A673 (cell line): ENCODE measurements around the gene XPOT. TPM values are rescaled to one million over a fixed set of nuclear protein-coding genes. Genes with fewer than 3 reads are reported as not detected.

Source experiments
- BruUV-seq: library from RNA; stranded (reverse); fragments of 400-500 nt; replicated peaks from 2 replicates; lab custom pipeline; 2021; lab: Mats Ljungman, UMichigan
- CTCF ChIA-PET: fragments of 300-600 bp; sonication (Branson Sonifier 250); formaldehyde crosslinking; loops from one replicate; lab custom pipeline; 2022; ENCODE audit warnings: antibody characterized with exemption; lab: Charles Lee
- POLR2A ChIA-PET: fragments of 300-600 bp; sonication (Branson Sonifier 250); formaldehyde crosslinking; loops from one replicate; lab custom pipeline; 2022; ENCODE audit warnings: antibody characterized with exemption; ENCODE audit not compliant: low non-redundant PET; lab: Charles Lee
- DNase-seq: peaks from one replicate; pipeline ENCODE4 v3.0.0-alpha.2; 2015; ENCODE audit warnings: low spot score
- H3K27ac ChIP-seq: fragments of 200-600 bp; sonication (generic); 2 replicates; pipeline ENCODE4 v1.5.1; 2016; ENCODE audit warnings: mixed run types, low read depth, mild to moderate bottlenecking, mixed read lengths, antibody characterized with exemption, low read length; ENCODE audit not compliant: poor library complexity, severe bottlenecking
- H3K27me3 ChIP-seq: fragments of 200-600 bp; sonication (generic); replicated peaks from 2 replicates; pipeline ENCODE4 v1.6.1; 2017; ENCODE audit warnings: mixed run types, low read depth, mild to moderate bottlenecking, mixed read lengths, antibody characterized with exemption, low read length; ENCODE audit not compliant: insufficient read depth, poor library complexity
- H3K36me3 ChIP-seq: fragments of 200-600 bp; sonication (generic); 2 replicates; pipeline ENCODE4 v1.6.1; 2016; ENCODE audit warnings: mixed run types, mild to moderate bottlenecking, mixed read lengths, antibody characterized with exemption, low read length; ENCODE audit not compliant: insufficient read depth, poor library complexity, severe bottlenecking
- H3K4me1 ChIP-seq: fragments of 200-600 bp; sonication (generic); 2 replicates; pipeline ENCODE4 v1.6.1; 2017; ENCODE audit warnings: mixed run types, mild to moderate bottlenecking, mixed read lengths, antibody characterized with exemption, low read length; ENCODE audit not compliant: insufficient read depth, poor library complexity, severe bottlenecking
- H3K4me3 ChIP-seq: fragments of 200-600 bp; sonication (generic); 2 replicates; pipeline ENCODE4 v1.5.1; 2016; ENCODE audit warnings: low read depth, mixed run types, mild to moderate bottlenecking, mixed read lengths, low read length; ENCODE audit not compliant: poor library complexity, severe bottlenecking
- H3K9me3 ChIP-seq: fragments of 200-600 bp; sonication (generic); 2 replicates; pipeline ENCODE4 v1.6.1; 2016; ENCODE audit warnings: mixed run types, low read depth, mild to moderate bottlenecking, mixed read lengths, antibody characterized with exemption, low read length; ENCODE audit not compliant: poor library complexity, severe bottlenecking
- CTCF ChIP-seq: fragments of 300-800, 200-600 bp; sonication (generic); conservative IDR thresholded peaks from 2 replicates; pipeline ENCODE4 v1.5.1; 2017; ENCODE audit warnings: low read depth, mild to moderate bottlenecking, antibody characterized with exemption, low read length, moderate library complexity, mixed read lengths
- EZH2 ChIP-seq: fragments of 200-600 bp; sonication (generic); IDR thresholded peaks from 2 replicates; pipeline ENCODE4 v1.6.1; 2017; ENCODE audit warnings: borderline replicate concordance, low read depth, mild to moderate bottlenecking, mixed read lengths, antibody characterized with exemption, low read length; ENCODE audit not compliant: poor library complexity, severe bottlenecking
- intact Hi-C: fragments of 100-400 bp; cut with micrococcal nuclease; formaldehyde crosslinking; loops from one replicate; pipeline ENCODE4 v1.10.0; 2022; ENCODE audit not compliant: unreplicated experiment
- total RNA-seq: library from RNA; stranded (reverse); gene quantifications from 2 replicates; pipeline ENCODE4 v1.2.3, GENCODE V29; 2021

Gene XPOT
- total RNA-seq, 1 experiment from 2014 or later: 192 TPM

DNA sequence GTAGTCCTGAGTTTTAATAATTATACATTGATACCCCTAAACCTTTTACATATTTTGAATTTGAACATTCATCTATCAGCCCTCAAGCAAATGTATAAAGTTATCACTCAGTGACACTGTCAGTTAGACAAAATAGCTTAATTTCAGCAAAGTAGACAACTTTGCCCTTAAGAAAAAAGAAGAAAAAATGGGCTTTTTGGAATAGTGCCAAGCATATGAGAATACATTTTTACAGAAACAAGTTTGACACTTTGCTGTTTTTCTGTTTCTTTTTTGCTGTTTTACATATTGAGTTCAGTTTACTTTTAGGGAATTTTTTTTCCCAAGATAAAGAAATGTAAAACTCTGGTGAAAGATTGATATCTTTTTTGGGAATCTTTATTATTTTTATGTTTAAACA lies 62.0 kb downstream of the XPOT start:
- Histone ChIP-seq H3K4me3 (no peak overlapping the region), H3K36me3 (peaks cover 46% of the 10 kb centered on the region), H3K4me1 (peaks cover 11% of the 10 kb centered on the region), H3K27me3 (no peaks in the 10 kb centered on the region), H3K9me3 (no peaks in the 10 kb centered on the region), H3K27ac (no peak overlapping the region)
- intact Hi-C loops: no loop called here
- TF ChIP-seq EZH2: no peak
- TF ChIP-seq CTCF: no peak
- CTCF ChIA-PET: no interaction called here
- DNase-seq: no peak
- POLR2A ChIA-PET: no interaction called here
- BruUV-seq: no TSS peak

GRCh38 chr12:64468966-64469365 lies 64.8 kb downstream of the XPOT start:
- Histone ChIP-seq H3K4me3 (no peak overlapping the region), H3K36me3 (peaks cover 43% of the 10 kb centered on the region), H3K27ac (no peak overlapping the region), H3K27me3 (no peaks in the 10 kb centered on the region), H3K9me3 (no peaks in the 10 kb centered on the region), H3K4me1 (no peaks in the 10 kb centered on the region)
- POLR2A ChIA-PET: no interaction called here
- CTCF ChIA-PET: no interaction called here
- no TSS peak for BruUV-seq
- intact Hi-C loops: no loop called here
- no peak for TF ChIP-seq EZH2
- no peak for TF ChIP-seq CTCF
- no peak for DNase-seq

- ChIA-PET CTCF (no interaction called here), POLR2A (no interaction called here)
- no peak overlapping the region for H3K27ac ChIP-seq
- intact Hi-C loops: no loop called here
- H3K27me3 ChIP-seq: no peaks in the 10 kb centered on the region
- peaks cover 43% of the 10 kb centered on the region for H3K36me3 ChIP-seq
- H3K4me1 ChIP-seq: no peaks in the 10 kb centered on the region
- no TSS peak for BruUV-seq
- no peak for DNase-seq
- H3K4me3 ChIP-seq: no peak overlapping the region
- TF ChIP-seq EZH2: no peak
- no peak for TF ChIP-seq CTCF
- H3K9me3 ChIP-seq: no peaks in the 10 kb centered on the region
These were observed 65.4 kb downstream of the XPOT start for GRCh38 chr12:64469455-64470142.
